K562 treated with DMSO at 1 percent for 48 hours (cell line): Measurements from ENCODE around the gene ANKRD36C. TPM values are rescaled to one million over a fixed set of nuclear protein-coding genes. Genes with fewer than 3 reads are reported as not detected.

Experiments used
- total RNA-seq: library from RNA; unstranded; fragments of 300-600 nt; gene quantifications from 2 replicates; pipeline ENCODE4 v1.2.3, GENCODE V29; 2022; ENCODE audit warnings: low replicate concordance; ENCODE audit errors: extremely low read depth

The ANKRD36C gene
- total RNA-seq, result not detected in 2 replicates

GRCh38 chr2:95991351-95992094, at the start of gene ANKRD36C:
Gene ANKRD36C (minus strand): TSS chr2:95991824. CDS start chr2:95991708, 116 bp downstream.

GRCh38 chr2:96034792-96035191, 43.2 kb upstream of the ANKRD36C start, which contains the start of gene GPAT2:
Gene GPAT2 (minus strand): TSS chr2:96034916. CDS start chr2:96032359, 2,557 bp downstream.

Other genes with a start within 250 kb of the ANKRD36C start
- gene GPAT2, start 43.1 kb upstream of the ANKRD36C start, total RNA-seq, result not detected in 2 replicates
- gene ADRA2B, start 124.7 kb upstream of the ANKRD36C start, total RNA-seq, result not detected in 2 replicates
- not detected in 2 replicates for gene ASTL, start 146.7 kb upstream of the ANKRD36C start, total RNA-seq
- gene DUSP2, start 153.6 kb upstream of the ANKRD36C start, total RNA-seq, result not detected in 2 replicates
- gene STARD7, start 217.0 kb upstream of the ANKRD36C start, total RNA-seq, result not detected in 2 replicates